Astrocyte (in vitro differentiated cells and primary cell): Measurements from ENCODE around the gene CDHR2.

Source experiments
- CTCF ChIP-seq: IDR thresholded peaks from 2 replicates; pipeline ENCODE4 v1.5.1; 2011; ENCODE audit warnings: low read depth, mild to moderate bottlenecking, inconsistent platforms, low read length, moderate library complexity; ENCODE audit not compliant: insufficient read depth
- EZH2 ChIP-seq: IDR thresholded peaks from 2 replicates; pipeline ENCODE4 v1.6.1; 2012; ENCODE audit warnings: mild to moderate bottlenecking, low read length, inconsistent platforms; ENCODE audit not compliant: insufficient read depth

GRCh38 chr5:176535664-176536131 lies 13.4 kb upstream of the CDHR2 start:
- TF ChIP-seq CTCF (no peak), EZH2 (no peak)
